ENCODE data around the gene SLC45A3. TPM values are rescaled to one million over a fixed set of nuclear protein-coding genes. Genes with fewer than 3 reads are reported as not detected.

SLC45A3 gene
- total RNA-seq, 1 experiment from 2014 or later: 16.7 TPM

GRCh38 chr1:205652984-205653383 is 27.3 kb downstream of the SLC45A3 start:
- TF ChIP-seq CTCF (conservative IDR thresholded peaks at IDR 0.05): no peak
- Histone ChIP-seq H3K23ac (ENCODE audit: insufficient read length, low read depth, low read length) (no peak overlapping the region), H3K4me1 (ENCODE audit: insufficient read depth, low read length) (peaks cover 4% of the 10 kb centered on the region; the same call in 1 of the 2 replicates), H3K79me2 (ENCODE audit: insufficient read depth, low read length) (no peaks in the 10 kb centered on the region), H3K4me2 (ENCODE audit: insufficient read depth, insufficient read length, low read length) (no peak overlapping the region), H3K56ac (ENCODE audit: insufficient read length, low read depth, low read length) (no peak overlapping the region), H3K4ac (ENCODE audit: low read depth, low read length) (no peak overlapping the region), H2BK5ac (ENCODE audit: insufficient read length, low read length) (no peak overlapping the region), H4K91ac (ENCODE audit: insufficient read length, low read depth, low read length) (no peak overlapping the region), H3K27me3 (ENCODE audit: insufficient read depth, low read length) (no peaks in the 10 kb centered on the region), H4K8ac (replicated peaks; ENCODE audit: insufficient read length, low read depth, low read length) (no peak overlapping the region), H4K5ac (ENCODE audit: insufficient read length, low read depth, low read length) (no peak overlapping the region), H2AFZ (ENCODE audit: low read length) (no peak overlapping the region), H2BK120ac (ENCODE audit: low read depth, low read length, poor library complexity, severe bottlenecking) (no peak overlapping the region), H3K14ac (ENCODE audit: insufficient read depth, low read length) (no peak overlapping the region), H3K9ac (ENCODE audit: extremely low read depth, insufficient read length, low read length) (no peak overlapping the region), H2AK5ac (ENCODE audit: insufficient read length, low read length) (no peak overlapping the region), H3K79me1 (ENCODE audit: insufficient read depth, low read depth, low read length, poor library complexity, severe bottlenecking) (no peaks in the 10 kb centered on the region), H2BK20ac (ENCODE audit: low read depth, low read length, poor library complexity, severe bottlenecking) (no peak overlapping the region), H3K23me2 (ENCODE audit: insufficient read length, low read depth, low read length, poor library complexity, severe bottlenecking) (no peaks in the 10 kb centered on the region), H2BK15ac (ENCODE audit: low read depth, low read length) (no peak overlapping the region), H3K18ac (ENCODE audit: insufficient read length, low read depth, low read length) (no peak overlapping the region), H3K27ac (ENCODE audit: insufficient read length, low read depth, low read length) (no peak overlapping the region), H3T11ph (ENCODE audit: low read length) (no peak overlapping the region), H2BK12ac (ENCODE audit: insufficient read length, low read depth, low read length) (no peak overlapping the region), H4K20me1 (ENCODE audit: control insufficient read depth, insufficient read depth, insufficient read length) (no peaks in the 10 kb centered on the region), H3K9me3 (ENCODE audit: control insufficient read depth, low read depth, low read length) (no peaks in the 10 kb centered on the region)
- no peaks in the 10 kb centered on the region for H3K27me3 Mint-ChIP-seq (ENCODE audit: low read depth)
- no CpG with 5 or more reads among the region's 11 CpGs for WGBS (ENCODE audit: extremely low coverage, insufficient read length, low lambda C conversion rate)
- H3K27ac Mint-ChIP-seq: peak overlapping the region in 1 of 3 experiments; percentile 85; a peak in 1 of 7 replicates
- peaks cover 0 to 12% (median 4%) of the 10 kb centered on the region in 3 experiments; a peak in 3 of 7 replicates for H3K36me3 Mint-ChIP-seq (ENCODE audit: insufficient read depth in 1 of 3, low read depth in 3 of 3)
- no peaks in the 10 kb centered on the region for H3K9me3 Mint-ChIP-seq
- H3K4me3 Mint-ChIP-seq: no peak overlapping the region
- peaks cover 21 to 28% of the 10 kb centered on the region in 2 experiments for H3K4me1 Mint-ChIP-seq
- no peak for DNase-seq
